HCT116 (cell line): Measurements from ENCODE around the gene FAHD1. TPM values are rescaled to one million over a fixed set of nuclear protein-coding genes. Genes with fewer than 3 reads are reported as not detected.

ENCODE experiments used
- ATAC-seq: fragments of 200-7000 bp; cut with Tn5 transposase; 2 replicates; pipeline ENCODE4 v1.9.1; 2020; ENCODE audit warnings: mild to moderate bottlenecking, moderate library complexity
- BruUV-seq: library from RNA; stranded (reverse); fragments of 400-500 nt; replicated peaks from 2 replicates; lab custom pipeline; 2021; lab: Mats Ljungman, UMichigan
- CTCF ChIA-PET: fragments of 300-600 bp; sonication (Branson Sonifier 250); formaldehyde crosslinking; loops from one replicate; lab custom pipeline; 2021; ENCODE audit warnings: antibody characterized with exemption; lab: Charles Lee
- POLR2A ChIA-PET: fragments of 300-600, 350-600 bp; sonication (Branson Sonifier 250); formaldehyde crosslinking; loops from one replicate; lab custom pipeline; 2021; ENCODE audit warnings: antibody characterized with exemption; lab: Charles Lee
- RAD21 ChIA-PET, 2 experiments: fragments of 300-600 bp; sonication (Branson Sonifier 250); formaldehyde crosslinking; loops; one replicate each; lab custom pipeline; 2023; ENCODE audit warnings: low total read pairs in 2 of 2; ENCODE audit not compliant: uncharacterized antibody in 2 of 2, unreplicated experiment in 2 of 2, low non-redundant PET in 1 of 2; lab: Charles Lee
- DNase-seq: peaks from one replicate; pipeline ENCODE4 v3.0.0-alpha.2; 2010; ENCODE audit warnings: low read depth, low spot score
- H2AFZ ChIP-seq: fragments of 200-600 bp; shearing (Covaris generic), sonication (generic); 2 replicates; pipeline ENCODE4 v1.6.1; 2017; ENCODE audit warnings: low read depth, mixed run types, mixed read lengths, antibody characterized with exemption, low read length; ENCODE audit not compliant: poor library complexity, severe bottlenecking
- H3K27ac ChIP-seq: 2 replicates; pipeline ENCODE4 v1.5.1; 2012; ENCODE audit warnings: low read depth, low read length
- H3K27me3 ChIP-seq: fragments of 200-600 bp; sonication (generic); 2 replicates; pipeline ENCODE4 v1.6.1; 2016; ENCODE audit warnings: mixed run types, low read length, mixed read lengths; ENCODE audit not compliant: insufficient read depth
- H3K36me3 ChIP-seq, 2 experiments: fragments of 200-500 bp in 1 of 2; fragments of 200-600 bp in 1 of 2; sonication (Bioruptor generic) in 1 of 2; sonication (generic) in 1 of 2; 2 replicates each; pipeline versions ENCODE4 v1.5.1 to v1.6.1; 2014 to 2016; ENCODE audit warnings: low read length in 2 of 2, inconsistent platforms in 1 of 2, mixed read lengths in 1 of 2, mixed run types in 1 of 2; ENCODE audit not compliant: insufficient read depth in 2 of 2, control insufficient read depth in 1 of 2
- H3K4me1 ChIP-seq, 2 experiments: fragments of 200-600 bp in 1 of 2; sonication (generic) in 1 of 2; 2 replicates each; pipeline versions ENCODE4 v1.5.1 to v1.6.1; 2012 to 2017; ENCODE audit warnings: low read length in 2 of 2, inconsistent platforms in 1 of 2, mild to moderate bottlenecking in 1 of 2, mixed read lengths in 1 of 2, mixed run types in 1 of 2, moderate library complexity in 1 of 2; ENCODE audit not compliant: insufficient read depth in 2 of 2, control insufficient read depth in 1 of 2
- H3K4me2 ChIP-seq: fragments of 200-600 bp; sonication (generic); 2 replicates; pipeline ENCODE4 v1.6.1; 2017; ENCODE audit warnings: mixed run types, low read length, mixed read lengths
- H3K4me3 ChIP-seq, 2 experiments: fragments of 200-600 bp in 1 of 2; sonication (generic) in 1 of 2; replicated peaks in 1 of 2; 2 replicates each; pipeline ENCODE4 v1.5.1; 2011 to 2016; ENCODE audit warnings: low read length in 2 of 2, control low read depth in 1 of 2, low read depth in 1 of 2, mild to moderate bottlenecking in 1 of 2, mixed read lengths in 1 of 2, mixed run types in 1 of 2
- H3K79me2 ChIP-seq: fragments of 200-600 bp; sonication (generic); 2 replicates; pipeline ENCODE4 v1.6.1; 2017; ENCODE audit warnings: mild to moderate bottlenecking, mixed run types, low read length, moderate library complexity, mixed read lengths; ENCODE audit not compliant: insufficient read depth
- H3K9ac ChIP-seq: fragments of 200-600 bp; sonication (generic); 2 replicates; pipeline ENCODE4 v1.6.1; 2016; ENCODE audit warnings: low read length, mixed read lengths
- H3K9me2 ChIP-seq: fragments of 200-600 bp; sonication (generic), shearing (Covaris generic); 2 replicates; pipeline ENCODE4 v1.6.1; 2017; ENCODE audit warnings: mixed run types, mild to moderate bottlenecking, moderate library complexity; ENCODE audit not compliant: insufficient read depth
- H3K9me3 ChIP-seq, 2 experiments: fragments of 200-500 bp in 1 of 2; fragments of 200-600 bp in 1 of 2; sonication (Bioruptor generic) in 1 of 2; sonication (generic) in 1 of 2; 2 replicates each; pipeline ENCODE4 v1.6.1; 2014 to 2017; ENCODE audit warnings: low read length in 2 of 2, mixed read lengths in 2 of 2, inconsistent platforms in 1 of 2, low read depth in 1 of 2, mild to moderate bottlenecking in 1 of 2, mixed run types in 1 of 2, moderate library complexity in 1 of 2; ENCODE audit not compliant: control insufficient read depth in 1 of 2, insufficient read depth in 1 of 2
- H4K20me1 ChIP-seq: fragments of 200-600 bp; sonication (generic), shearing (Covaris generic); 2 replicates; pipeline ENCODE4 v1.6.1; 2017; ENCODE audit warnings: mixed run types, mild to moderate bottlenecking, moderate library complexity; ENCODE audit not compliant: insufficient read depth
- CBX3 ChIP-seq: IDR thresholded peaks from 2 replicates; pipeline ENCODE4 v1.6.1; 2012; ENCODE audit warnings: low read depth
- EGR1 ChIP-seq: IDR thresholded peaks from 2 replicates; pipeline ENCODE4 v1.6.1; 2012; ENCODE audit warnings: low read depth
- ELF1 ChIP-seq: IDR thresholded peaks from 2 replicates; pipeline ENCODE4 v1.6.1; 2012; ENCODE audit warnings: low read depth, borderline replicate concordance
- EZH2 ChIP-seq: fragments of 200-600 bp; sonication (generic); IDR thresholded peaks from 2 replicates; pipeline ENCODE4 v1.6.1; 2017; ENCODE audit warnings: antibody characterized with exemption, mixed run types
- EZH2phosphoT487 ChIP-seq: fragments of 200-600 bp; IDR thresholded peaks from 2 replicates; pipeline ENCODE4 v1.6.1; 2018; ENCODE audit warnings: antibody characterized with exemption, borderline replicate concordance
- FOSL1 ChIP-seq: IDR thresholded peaks from 2 replicates; pipeline ENCODE4 v1.6.1; 2012; ENCODE audit warnings: low read depth
- JUND ChIP-seq: IDR thresholded peaks from 2 replicates; pipeline ENCODE4 v1.6.1; 2012
- POLR2A ChIP-seq: IDR thresholded peaks from 2 replicates; pipeline ENCODE4 v1.7.0; 2011; ENCODE audit warnings: borderline replicate concordance; ENCODE audit not compliant: insufficient read depth, insufficient read length; ENCODE audit errors: extremely low read depth
- POLR2AphosphoS5 ChIP-seq: IDR thresholded peaks from 2 replicates; pipeline ENCODE4 v1.6.1; 2011; ENCODE audit warnings: mild to moderate bottlenecking, low read depth, low read length, moderate library complexity
- RAD21 ChIP-seq: IDR thresholded peaks from 2 replicates; pipeline ENCODE4 v1.6.1; 2012; ENCODE audit warnings: low read depth, mild to moderate bottlenecking
- REST ChIP-seq: IDR thresholded peaks from 2 replicates; pipeline ENCODE4 v1.6.1; 2012; ENCODE audit warnings: low read depth
- SIN3A ChIP-seq: IDR thresholded peaks from 2 replicates; pipeline ENCODE4 v1.6.1; 2012; ENCODE audit warnings: low read depth
- SRF ChIP-seq: IDR thresholded peaks from 2 replicates; pipeline ENCODE4 v1.6.1; 2012; ENCODE audit warnings: low read depth
- TCF7L2 ChIP-seq: IDR thresholded peaks from 2 replicates; pipeline ENCODE4 v1.7.0; 2011; ENCODE audit warnings: borderline replicate concordance, inconsistent platforms; ENCODE audit not compliant: insufficient read depth, insufficient read length; ENCODE audit errors: extremely low read depth
- YY1 ChIP-seq: IDR thresholded peaks from 2 replicates; pipeline ENCODE4 v1.6.1; 2011; ENCODE audit warnings: low read length, low read depth, moderate library complexity, mild to moderate bottlenecking; ENCODE audit not compliant: insufficient replicate concordance; ENCODE audit errors: extremely low read depth
- ZFX ChIP-seq: fragments of 450-650 bp; IDR thresholded peaks from 2 replicates; pipeline ENCODE4 v1.6.1; 2017
- ZNF274 ChIP-seq: fragments of 200-500 bp; sonication (Bioruptor generic); IDR thresholded peaks from 2 replicates; pipeline ENCODE4 v1.6.1; 2014; ENCODE audit warnings: mild to moderate bottlenecking, low read depth, low read length, inconsistent platforms
- intact Hi-C: fragments of 100-400 bp; cut with micrococcal nuclease; formaldehyde crosslinking; loops from 2 replicates; pipeline ENCODE4 v1.10.0; 2022
- total RNA-seq: library from RNA; stranded (reverse); gene quantifications from one replicate; pipeline ENCODE4 v1.2.1, GENCODE V29; 2021; ENCODE audit not compliant: unreplicated experiment
- TF ChIP-seq, protein P1 (sequence below), 3 experiments: fragments of 200-600 bp in 1 of 3; sonication (generic) in 1 of 3; IDR thresholded peaks in 2 of 3; conservative IDR thresholded peaks in 1 of 3; 2 replicates each; pipeline ENCODE4 v1.5.1; 2012 to 2017; ENCODE audit warnings: low read depth in 2 of 3, low read length in 2 of 3, antibody characterized with exemption in 1 of 3, borderline replicate concordance in 1 of 3, control low read depth in 1 of 3, mild to moderate bottlenecking in 1 of 3, mixed read lengths in 1 of 3, mixed run types in 1 of 3, moderate library complexity in 1 of 3; ENCODE audit not compliant: insufficient read depth in 1 of 3

The FAHD1 gene
- total RNA-seq, 1 experiment from 2014 or later, result 25.8 TPM

DNA sequence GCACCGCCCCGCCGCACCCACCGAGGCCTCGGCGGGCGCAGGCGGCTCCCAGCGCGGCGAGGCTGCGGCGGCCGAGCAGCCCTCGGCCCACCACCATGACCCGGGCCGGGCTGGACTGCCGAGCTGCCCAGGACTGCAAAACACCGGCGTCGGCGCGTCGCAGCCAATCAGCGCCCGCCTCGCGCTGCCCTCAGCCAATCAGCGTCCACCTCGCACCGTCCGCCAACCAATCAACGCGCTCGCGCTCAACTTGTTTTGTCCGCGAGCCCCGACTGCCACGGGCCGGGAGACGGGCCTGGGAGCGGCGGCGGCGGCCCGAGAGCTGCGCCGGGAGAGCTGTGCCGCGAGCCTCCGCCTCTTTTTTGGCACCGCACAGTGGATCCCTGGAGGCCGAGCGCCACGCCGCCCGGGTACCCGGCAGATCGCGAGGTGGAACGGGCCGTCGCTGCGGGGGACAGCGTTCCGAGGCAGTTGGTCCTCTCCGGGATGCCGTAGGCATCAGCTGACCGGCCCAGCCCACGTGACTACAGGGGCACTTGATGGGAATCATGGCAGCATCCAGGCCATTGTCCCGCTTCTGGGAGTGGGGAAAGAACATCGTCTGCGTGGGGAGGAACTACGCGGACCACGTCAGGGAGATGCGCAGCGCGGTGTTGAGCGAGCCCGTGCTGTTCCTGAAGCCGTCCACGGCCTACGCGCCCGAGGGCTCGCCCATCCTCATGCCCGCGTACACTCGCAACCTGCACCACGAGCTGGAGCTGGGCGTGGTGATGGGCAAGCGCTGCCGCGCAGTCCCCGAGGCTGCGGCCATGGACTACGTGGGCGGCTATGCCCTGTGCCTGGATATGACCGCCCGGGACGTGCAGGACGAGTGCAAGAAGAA lies at the start of gene FAHD1, which contains the start of gene HAGH (continued):
- TF ChIP-seq EGR1 (peak; percentile 60; the same call in 1 of the 2 replicates), TCF7L2 (peak; percentile 34), FOSL1 (no peak), POLR2A (peak; percentile 24), JUND (no peak; the same call in 1 of the 2 replicates), SRF (no peak), ZFX (peak; percentile 68; the same call in 1 of the 2 replicates), CBX3 (peak; percentile 87; the same call in 1 of the 2 replicates), ELF1 (no peak; the same call in 1 of the 2 replicates)

GRCh38 chr16:1777375-1778199 lies 49.4 kb upstream of the FAHD1 start:
- H3K36me3 ChIP-seq, result no peaks in the 10 kb centered on the region; a peak in 2 of 4 replicates
- no peak overlapping the region for H3K27ac ChIP-seq
- H3K9me3 ChIP-seq, result no peaks in the 10 kb centered on the region
- CTCF ChIA-PET, result no interaction called here
- H3K9me2 ChIP-seq, result no peaks in the 10 kb centered on the region
- H2AFZ ChIP-seq, result no peak overlapping the region
- no peak overlapping the region for H3K4me2 ChIP-seq
- no peak for DNase-seq
- ATAC-seq, result no peak
- POLR2A ChIA-PET, result no interaction called here
- H3K4me3 ChIP-seq, result no peak overlapping the region
- H3K79me2 ChIP-seq, result peaks cover 32% of the 10 kb centered on the region
- H4K20me1 ChIP-seq, result no peaks in the 10 kb centered on the region
- peaks cover 6 to 29% of the 10 kb centered on the region in 2 experiments for H3K4me1 ChIP-seq
- BruUV-seq, result no TSS peak
- H3K27me3 ChIP-seq, result no peaks in the 10 kb centered on the region
- RAD21 ChIA-PET, result no interaction called here
- no peak overlapping the region for H3K9ac ChIP-seq
- intact Hi-C loops, result no loop called here
- TF ChIP-seq ZNF274 (no peak), RAD21 (no peak), JUND (no peak), YY1 (no peak), SIN3A (no peak), REST (no peak), POLR2AphosphoS5 (no peak; the same call in 1 of the 2 replicates), EZH2phosphoT487 (no peak), EZH2 (no peak)
- TF ChIP-seq, protein P1, sequence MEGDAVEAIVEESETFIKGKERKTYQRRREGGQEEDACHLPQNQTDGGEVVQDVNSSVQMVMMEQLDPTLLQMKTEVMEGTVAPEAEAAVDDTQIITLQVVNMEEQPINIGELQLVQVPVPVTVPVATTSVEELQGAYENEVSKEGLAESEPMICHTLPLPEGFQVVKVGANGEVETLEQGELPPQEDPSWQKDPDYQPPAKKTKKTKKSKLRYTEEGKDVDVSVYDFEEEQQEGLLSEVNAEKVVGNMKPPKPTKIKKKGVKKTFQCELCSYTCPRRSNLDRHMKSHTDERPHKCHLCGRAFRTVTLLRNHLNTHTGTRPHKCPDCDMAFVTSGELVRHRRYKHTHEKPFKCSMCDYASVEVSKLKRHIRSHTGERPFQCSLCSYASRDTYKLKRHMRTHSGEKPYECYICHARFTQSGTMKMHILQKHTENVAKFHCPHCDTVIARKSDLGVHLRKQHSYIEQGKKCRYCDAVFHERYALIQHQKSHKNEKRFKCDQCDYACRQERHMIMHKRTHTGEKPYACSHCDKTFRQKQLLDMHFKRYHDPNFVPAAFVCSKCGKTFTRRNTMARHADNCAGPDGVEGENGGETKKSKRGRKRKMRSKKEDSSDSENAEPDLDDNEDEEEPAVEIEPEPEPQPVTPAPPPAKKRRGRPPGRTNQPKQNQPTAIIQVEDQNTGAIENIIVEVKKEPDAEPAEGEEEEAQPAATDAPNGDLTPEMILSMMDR (IDR thresholded peaks at IDR 0.05 in 2 of 3, conservative IDR thresholded peaks at IDR 0.05 in 1 of 3; ENCODE audit: borderline replicate concordance in 1 of 3, insufficient read depth in 1 of 3, low read depth in 2 of 3, low read length in 2 of 3), result no peak
